ENCODE measurements around the gene POLD4. TPM values are rescaled to one million over a fixed set of nuclear protein-coding genes. Genes with fewer than 3 reads are reported as not detected.

POLD4 gene
- total RNA-seq, 1 donor from 2014 or later: 69.3 TPM

- DNase-seq (no peak), ATAC-seq (peak; percentile 32)
- H3K9me3 ChIP-seq: no peaks in the 10 kb centered on the region
- no peak overlapping the region for H3K4me3 ChIP-seq
- intact Hi-C loops (cut with DNase I): no loop called here
- H3K27ac ChIP-seq: peak overlapping the region; percentile 11
- peaks cover 23% of the 10 kb centered on the region for H3K4me1 ChIP-seq
- no peaks in the 10 kb centered on the region for H3K36me3 ChIP-seq
- no peak for TF ChIP-seq CTCF (IDR thresholded peaks at IDR 0.05)
- H3K27me3 ChIP-seq: no peaks in the 10 kb centered on the region
These were observed 8.0 kb downstream of the POLD4 start for GRCh38 chr11:67345247-67345919.

- intact Hi-C loops (cut with DNase I): no loop called here
- no peak overlapping the region for H3K27ac ChIP-seq
These were observed 9.1 kb downstream of the POLD4 start for GRCh38 chr11:67344264-67344663.

GRCh38 chr11:67337257-67337656 lies 16.1 kb downstream of the POLD4 start:
- no peak for TF ChIP-seq CTCF (IDR thresholded peaks at IDR 0.05)
- no peak overlapping the region for H3K4me3 ChIP-seq
- intact Hi-C loops (cut with DNase I): no loop called here
- H3K36me3 ChIP-seq: no peaks in the 10 kb centered on the region
- H3K4me1 ChIP-seq: no peaks in the 10 kb centered on the region
- no peak for DNase-seq
- no peaks in the 10 kb centered on the region for H3K9me3 ChIP-seq
- no peaks in the 10 kb centered on the region for H3K27me3 ChIP-seq
- ATAC-seq: no peak
- H3K27ac ChIP-seq: no peak overlapping the region

More at GRCh38 chr11:67344264-67344663, 9.1 kb downstream of the POLD4 start:
- Histone ChIP-seq H3K4me3 (no peak overlapping the region), H3K4me1 (peaks cover 23% of the 10 kb centered on the region), H3K9me3 (no peaks in the 10 kb centered on the region), H3K27me3 (no peaks in the 10 kb centered on the region), H3K36me3 (no peaks in the 10 kb centered on the region)
- no peak for TF ChIP-seq CTCF (IDR thresholded peaks at IDR 0.05)
- DNase-seq (no peak), ATAC-seq (no peak)

- H3K36me3 ChIP-seq: peaks cover 4% of the 10 kb centered on the region
- no peaks in the 10 kb centered on the region for H3K27me3 ChIP-seq
- H3K27ac ChIP-seq: no peak overlapping the region
- H3K9me3 ChIP-seq: no peaks in the 10 kb centered on the region
- no peak for TF ChIP-seq CTCF (IDR thresholded peaks at IDR 0.05)
- no peak for ATAC-seq
- no peak overlapping the region for H3K4me3 ChIP-seq
- intact Hi-C loops (cut with DNase I): no loop called here
- no peak for DNase-seq
- H3K4me1 ChIP-seq: no peaks in the 10 kb centered on the region
These were observed 21.2 kb downstream of the POLD4 start for GRCh38 chr11:67332081-67332691.

- no peak for ATAC-seq
- Histone ChIP-seq H3K36me3 (no peaks in the 10 kb centered on the region), H3K27me3 (no peaks in the 10 kb centered on the region), H3K27ac (no peak overlapping the region), H3K4me1 (peaks cover 5% of the 10 kb centered on the region), H3K4me3 (no peak overlapping the region), H3K9me3 (no peaks in the 10 kb centered on the region)
- intact Hi-C loops (cut with DNase I): no loop called here
- TF ChIP-seq CTCF (IDR thresholded peaks at IDR 0.05): no peak
- DNase-seq: no peak
These were observed 29.8 kb downstream of the POLD4 start for GRCh38 chr11:67323526-67323925.
